WTC11 (cell line): ENCODE measurements around the gene TMUB2. TPM values are rescaled to one million over a fixed set of nuclear protein-coding genes. Genes with fewer than 3 reads are reported as not detected.

Source experiments
- ATAC-seq: fragments of 200-7000 bp; cut with Tn5 transposase; 2 replicates; pipeline ENCODE4 v1.10.0; 2021; ENCODE audit warnings: mild to moderate bottlenecking, moderate library complexity
- CTCF ChIA-PET: fragments of 300-600 bp; sonication (Branson Sonifier 250); formaldehyde crosslinking; loops from one replicate; lab custom pipeline; 2021; ENCODE audit warnings: antibody characterized with exemption; lab: Charles Lee
- POLR2A ChIA-PET: fragments of 350-600 bp; sonication (Branson Sonifier 250); formaldehyde crosslinking; loops from one replicate; lab custom pipeline; 2021; ENCODE audit warnings: antibody characterized with exemption; lab: Charles Lee
- DNase-seq: peaks from one replicate; pipeline ENCODE4 v3.0.0; 2021; ENCODE audit warnings: low spot score
- H3K27ac Mint-ChIP-seq: 2 replicates; pipeline ENCODE4 v1.8.0; 2021; ENCODE audit warnings: mixed read lengths
- H3K27me3 Mint-ChIP-seq: 2 replicates; pipeline ENCODE4 v1.8.0; 2021; ENCODE audit warnings: low read depth, mild to moderate bottlenecking, moderate library complexity, mixed read lengths
- H3K36me3 Mint-ChIP-seq: 2 replicates; pipeline ENCODE4 v1.8.0; 2021; ENCODE audit warnings: mixed read lengths
- H3K4me1 Mint-ChIP-seq: 2 replicates; pipeline ENCODE4 v1.8.0; 2022; ENCODE audit warnings: mixed read lengths
- H3K4me3 Mint-ChIP-seq: 2 replicates; pipeline ENCODE4 v1.8.0; 2021; ENCODE audit warnings: mild to moderate bottlenecking, moderate library complexity, mixed read lengths
- H3K9me3 Mint-ChIP-seq: 2 replicates; pipeline ENCODE4 v1.8.0; 2021; ENCODE audit warnings: mixed read lengths
- AR ChIP-seq: fragments of 250-450 bp; sonication (Bioruptor Pico); IDR thresholded peaks from 2 replicates; pipeline ENCODE4 v1.9.0; 2021; ENCODE audit warnings: mild to moderate bottlenecking
- ATF1 ChIP-seq: sonication (generic); formaldehyde crosslinking; IDR thresholded peaks from 2 replicates; pipeline ENCODE4 v1.8.1; 2023; ENCODE audit warnings: mild to moderate bottlenecking, moderate library complexity, missing genetic modification reagents
- ELF4 ChIP-seq: sonication (generic); formaldehyde crosslinking; IDR thresholded peaks from 2 replicates; pipeline ENCODE4 v1.8.1; 2022; ENCODE audit warnings: low read depth, mild to moderate bottlenecking, moderate library complexity, missing genetic modification reagents
- ERG ChIP-seq: fragments of 250-450 bp; sonication (Bioruptor Pico); IDR thresholded peaks from 2 replicates; pipeline ENCODE4 v1.8.0; 2021; ENCODE audit warnings: mild to moderate bottlenecking
- ESRRA ChIP-seq: sonication (generic); formaldehyde crosslinking; IDR thresholded peaks from 2 replicates; pipeline ENCODE4 v1.8.1; 2022; ENCODE audit warnings: mild to moderate bottlenecking, missing genetic modification reagents, borderline replicate concordance
- FOXJ3 ChIP-seq: sonication (generic); formaldehyde crosslinking; IDR thresholded peaks from 2 replicates; pipeline ENCODE4 v1.9.0; 2021; ENCODE audit warnings: missing genetic modification reagents, mild to moderate bottlenecking, borderline replicate concordance
- HMGXB4 ChIP-seq: sonication (generic); formaldehyde crosslinking; IDR thresholded peaks from 2 replicates; pipeline ENCODE4 v1.8.1; 2023; ENCODE audit warnings: mild to moderate bottlenecking, moderate library complexity, missing genetic modification reagents
- NFATC4 ChIP-seq: fragments of 250-450 bp; sonication (Bioruptor Pico); IDR thresholded peaks from 2 replicates; pipeline ENCODE4 v1.9.0; 2021; ENCODE audit warnings: mild to moderate bottlenecking
- NFE2L1 ChIP-seq: sonication (generic); formaldehyde crosslinking; IDR thresholded peaks from 2 replicates; pipeline ENCODE4 v1.8.1; 2023; ENCODE audit warnings: missing genetic modification reagents
- NR2C2 ChIP-seq: sonication (generic); formaldehyde crosslinking; IDR thresholded peaks from 2 replicates; pipeline ENCODE4 v1.8.0; 2022; ENCODE audit warnings: mild to moderate bottlenecking, missing genetic modification reagents
- PRDM15 ChIP-seq: sonication (generic); formaldehyde crosslinking; IDR thresholded peaks from 2 replicates; pipeline ENCODE4 v1.8.0; 2022; ENCODE audit warnings: missing genetic modification reagents
- ZMAT4 ChIP-seq: fragments of 250-450 bp; sonication (Bioruptor Pico); IDR thresholded peaks from 2 replicates; pipeline ENCODE4 v1.9.0; 2021; ENCODE audit warnings: mild to moderate bottlenecking
- ZNF263 ChIP-seq: sonication (generic); formaldehyde crosslinking; IDR thresholded peaks from 2 replicates; pipeline ENCODE4 v1.8.1; 2022; ENCODE audit warnings: low read depth, mild to moderate bottlenecking, moderate library complexity, missing genetic modification reagents
- ZNF512 ChIP-seq: sonication (generic); formaldehyde crosslinking; IDR thresholded peaks from 2 replicates; pipeline ENCODE4 v1.8.1; 2022; ENCODE audit warnings: missing genetic modification reagents, borderline replicate concordance
- ZSCAN18 ChIP-seq: fragments of 250-450 bp; sonication (Bioruptor Pico); IDR thresholded peaks from 2 replicates; pipeline ENCODE4 v2.1.2; 2022; ENCODE audit warnings: mild to moderate bottlenecking, moderate library complexity
- total RNA-seq: library from RNA; stranded (reverse); gene quantifications from 3 replicates; pipeline ENCODE4 v1.2.3, GENCODE V29; 2021

Gene TMUB2
- total RNA-seq, 1 experiment from 2014 or later = 26.9 TPM

- Mint-ChIP-seq H3K27me3 (no peaks in the 10 kb centered on the region), H3K4me3 (no peak overlapping the region), H3K4me1 (no peaks in the 10 kb centered on the region), H3K9me3 (no peaks in the 10 kb centered on the region), H3K27ac (no peak overlapping the region), H3K36me3 (no peaks in the 10 kb centered on the region)
- DNase-seq (no peak), ATAC-seq (no peak)
- ChIA-PET POLR2A (interaction anchor here (0.8 kb wide), 1 partner anchor 88 kb away, joined by 3 read pairs; no protein-coding TSS in a partner anchor), CTCF (interaction anchor here (1.2 to 1.9 kb wide), 4 partner anchors 8 to 25 kb away, joined by 4 to 7 read pairs (median 4); no protein-coding TSS in a partner anchor)
- TF ChIP-seq PRDM15 (CRISPR knock-in tag) (no peak), ZNF263 (CRISPR knock-in tag) (no peak), ERG (CRISPR knock-in tag) (no peak), ESRRA (CRISPR knock-in tag) (no peak), ELF4 (CRISPR knock-in tag) (no peak), ZNF512 (CRISPR knock-in tag) (no peak), NR2C2 (CRISPR knock-in tag) (no peak), AR (CRISPR knock-in tag) (no peak)
Measured at GRCh38 chr17:44229090-44229489, 42.3 kb downstream of the TMUB2 start.

- ChIA-PET CTCF (interaction anchor here (0.7 to 1.9 kb wide), 5 partner anchors 9 to 26 kb away, joined by 4 to 7 read pairs (median 4); no protein-coding TSS in a partner anchor), POLR2A (no interaction called here)
- Mint-ChIP-seq H3K36me3 (no peaks in the 10 kb centered on the region), H3K9me3 (no peaks in the 10 kb centered on the region), H3K4me3 (no peak overlapping the region), H3K27me3 (no peaks in the 10 kb centered on the region; the same call in 1 of the 2 replicates), H3K4me1 (no peaks in the 10 kb centered on the region), H3K27ac (no peak overlapping the region)
- ATAC-seq (no peak), DNase-seq (no peak)
- TF ChIP-seq ZSCAN18 (CRISPR knock-in tag) (no peak), ERG (CRISPR knock-in tag) (no peak), ATF1 (CRISPR knock-in tag) (no peak), NFATC4 (CRISPR knock-in tag) (no peak), FOXJ3 (CRISPR knock-in tag) (no peak), NFE2L1 (CRISPR knock-in tag) (no peak), HMGXB4 (no peak), AR (CRISPR knock-in tag) (no peak), ZMAT4 (CRISPR knock-in tag) (no peak)
Measured at GRCh38 chr17:44230140-44230539, 43.4 kb downstream of the TMUB2 start.
